GM18499 (cell line): Measurements from ENCODE around the gene TPSD1.
"Not testable (repeated sequence)": the region's sequence is repeated elsewhere in the genome, so short reads cannot be mapped to it uniquely, and the experiment has no call there.

ENCODE experiments used
- ATAC-seq: cut with Tn5 transposase; IDR thresholded peaks from one replicate; pipeline ENCODE4 v1.9.1; 2021; ENCODE audit warnings: moderate number of reproducible peaks; ENCODE audit not compliant: insufficient read depth, unreplicated experiment

The TPSD1 gene

GRCh38 chr16:1255276-1256122 is at the start of gene TPSD1:
TPSD1 (plus strand) TSS chr16:1256069; CDS start chr16:1256281, 212 bp downstream.
- ATAC-seq = not testable (repeated sequence)

DNA sequence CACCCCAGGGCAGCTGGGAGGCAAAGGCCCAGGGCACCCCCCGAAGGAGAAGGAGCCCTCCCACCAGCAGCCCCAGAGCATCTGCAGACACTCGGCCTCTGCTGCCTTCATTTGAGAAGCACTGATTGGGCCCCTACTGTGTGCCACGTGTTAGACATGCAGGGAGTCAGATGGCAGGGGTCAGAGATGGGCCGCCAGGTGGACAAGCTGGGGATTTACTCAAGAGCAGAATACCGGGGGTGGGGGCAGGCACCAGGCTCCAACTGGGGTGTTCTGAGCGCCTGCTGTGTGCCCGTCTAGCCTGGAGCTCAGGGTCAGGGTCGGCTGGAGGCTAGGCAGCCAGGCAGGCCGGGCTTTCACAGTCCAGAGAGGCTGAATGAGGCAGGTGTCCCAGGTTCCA is 49.5 kb upstream of the TPSD1 start:
- no peak for ATAC-seq

- no peak for ATAC-seq
Measured at GRCh38 chr16:1206786-1207185, 49.1 kb upstream of the TPSD1 start.

DNA sequence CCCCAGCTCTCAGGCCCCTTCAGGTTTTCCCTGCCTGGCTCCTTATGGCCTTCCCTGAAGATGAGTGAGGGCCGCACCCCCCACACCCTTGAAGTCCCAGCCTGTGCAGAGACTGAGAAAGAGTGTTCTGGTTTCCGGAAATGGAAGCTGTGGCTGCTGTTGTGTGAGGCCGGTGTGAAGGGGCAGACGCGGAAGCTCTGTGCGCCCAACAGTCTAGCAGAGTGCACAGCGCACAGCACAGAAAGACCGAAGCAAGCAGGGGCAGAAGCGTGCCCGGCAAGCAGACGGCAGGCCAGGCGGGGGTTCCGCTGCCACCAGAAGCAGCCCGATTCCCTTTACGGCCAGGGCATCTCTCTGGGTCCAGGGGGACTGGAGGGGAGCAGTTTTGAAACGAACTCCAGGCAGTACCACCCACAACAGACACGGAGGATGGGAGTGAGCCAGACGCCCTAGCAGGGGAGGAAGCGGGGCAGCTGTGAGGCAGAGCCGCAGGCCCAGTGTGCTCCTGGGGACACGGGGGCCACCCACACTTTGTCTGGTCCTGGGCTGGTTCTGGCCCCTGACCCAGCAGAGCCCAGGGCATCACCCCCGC is 47.5 kb upstream of the TPSD1 start:
- no peak for ATAC-seq

DNA sequence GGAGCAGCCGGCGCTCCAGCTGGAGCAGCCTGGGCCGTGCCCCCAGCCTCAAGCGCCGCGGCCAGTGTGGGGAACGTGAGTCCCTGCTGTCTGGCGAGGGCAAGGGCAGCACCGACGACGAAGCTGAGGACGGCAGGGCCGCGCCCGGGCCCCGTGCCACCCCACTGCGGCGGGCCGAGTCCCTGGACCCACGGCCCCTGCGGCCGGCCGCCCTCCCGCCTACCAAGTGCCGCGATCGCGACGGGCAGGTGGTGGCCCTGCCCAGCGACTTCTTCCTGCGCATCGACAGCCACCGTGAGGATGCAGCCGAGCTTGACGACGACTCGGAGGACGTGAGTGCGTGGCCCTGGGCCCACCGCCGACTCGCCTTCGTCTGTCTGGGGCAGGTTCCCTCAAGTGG is 46.8 kb upstream of the TPSD1 start:
- no peak for ATAC-seq

DNA sequence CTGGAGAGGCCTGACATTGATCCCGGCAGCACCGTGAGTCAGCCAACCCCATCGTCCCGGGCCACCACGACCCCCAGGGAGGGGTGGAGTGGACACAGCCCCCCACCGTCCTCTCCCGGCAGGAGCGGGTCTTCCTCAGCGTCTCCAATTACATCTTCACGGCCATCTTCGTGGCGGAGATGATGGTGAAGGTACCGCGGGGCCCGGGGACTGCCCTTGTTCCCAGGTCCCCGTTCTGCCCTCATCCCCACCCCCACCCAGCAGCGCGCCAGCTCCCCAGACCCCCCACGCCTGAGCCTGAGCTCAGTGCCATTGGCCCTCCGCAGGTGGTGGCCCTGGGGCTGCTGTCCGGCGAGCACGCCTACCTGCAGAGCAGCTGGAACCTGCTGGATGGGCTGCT is 45.4 kb upstream of the TPSD1 start:
- no peak for ATAC-seq

DNA sequence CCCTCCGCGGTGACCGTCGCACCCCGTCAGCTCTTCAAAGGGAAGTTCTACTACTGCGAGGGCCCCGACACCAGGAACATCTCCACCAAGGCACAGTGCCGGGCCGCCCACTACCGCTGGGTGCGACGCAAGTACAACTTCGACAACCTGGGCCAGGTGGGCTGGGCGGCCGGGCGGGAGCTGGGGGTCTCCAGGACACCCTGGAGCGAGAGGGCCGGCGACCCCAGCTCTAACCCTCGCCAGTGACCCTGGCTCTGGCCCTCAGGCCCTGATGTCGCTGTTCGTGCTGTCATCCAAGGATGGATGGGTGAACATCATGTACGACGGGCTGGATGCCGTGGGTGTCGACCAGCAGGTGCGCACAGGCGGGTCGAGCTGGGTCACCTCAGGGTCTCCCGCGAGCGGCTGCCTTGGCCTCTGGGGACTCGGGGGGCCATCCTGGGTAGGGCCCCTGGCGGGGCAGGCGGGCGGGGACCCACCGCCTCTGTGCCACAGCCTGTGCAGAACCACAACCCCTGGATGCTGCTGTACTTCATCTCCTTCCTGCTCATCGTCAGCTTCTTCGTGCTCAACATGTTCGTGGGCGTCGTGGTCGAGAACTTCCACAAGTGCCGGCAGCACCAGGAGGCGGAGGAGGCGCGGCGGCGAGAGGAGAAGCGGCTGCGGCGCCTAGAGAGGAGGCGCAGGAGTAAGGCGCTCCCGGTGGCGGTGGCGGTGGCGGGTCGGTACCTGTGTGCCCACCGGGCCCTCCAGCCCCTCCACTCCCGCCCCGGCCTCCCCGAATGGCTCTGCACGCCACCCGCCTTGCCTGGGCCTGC is 44.2 kb upstream of the TPSD1 start:
- ATAC-seq = no peak

DNA sequence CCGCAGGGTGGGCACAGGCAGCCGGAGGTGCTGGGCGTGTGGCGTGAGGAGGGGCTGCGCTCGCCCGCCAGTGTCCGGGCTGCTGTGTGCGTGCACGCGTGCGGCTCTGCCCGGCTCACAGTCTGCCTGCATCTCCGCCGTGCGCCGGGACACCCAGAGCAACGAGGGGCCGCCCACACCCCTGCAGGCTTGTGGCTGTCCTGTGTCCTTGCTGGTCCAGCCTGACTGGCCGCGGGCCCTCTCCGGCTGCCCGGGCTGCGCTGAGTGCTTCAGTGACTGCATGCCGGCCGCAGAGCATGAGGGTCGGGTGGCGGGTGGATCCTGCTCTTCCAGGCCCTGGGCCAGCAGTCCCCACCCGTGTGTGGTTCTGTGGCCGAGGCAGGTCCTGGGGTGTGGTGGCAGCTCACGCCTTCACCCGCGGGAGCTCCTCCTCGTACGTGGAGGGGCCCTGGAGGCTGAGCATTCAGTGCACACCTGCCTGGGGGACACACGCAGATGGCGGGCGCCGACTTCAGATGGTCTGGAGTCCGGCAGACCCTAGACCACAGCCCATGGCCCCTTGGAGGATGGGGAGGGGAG is 43.2 kb upstream of the TPSD1 start:
- ATAC-seq = no peak

- no peak for ATAC-seq
Measured at GRCh38 chr16:1213231-1213630, 42.6 kb upstream of the TPSD1 start.

DNA sequence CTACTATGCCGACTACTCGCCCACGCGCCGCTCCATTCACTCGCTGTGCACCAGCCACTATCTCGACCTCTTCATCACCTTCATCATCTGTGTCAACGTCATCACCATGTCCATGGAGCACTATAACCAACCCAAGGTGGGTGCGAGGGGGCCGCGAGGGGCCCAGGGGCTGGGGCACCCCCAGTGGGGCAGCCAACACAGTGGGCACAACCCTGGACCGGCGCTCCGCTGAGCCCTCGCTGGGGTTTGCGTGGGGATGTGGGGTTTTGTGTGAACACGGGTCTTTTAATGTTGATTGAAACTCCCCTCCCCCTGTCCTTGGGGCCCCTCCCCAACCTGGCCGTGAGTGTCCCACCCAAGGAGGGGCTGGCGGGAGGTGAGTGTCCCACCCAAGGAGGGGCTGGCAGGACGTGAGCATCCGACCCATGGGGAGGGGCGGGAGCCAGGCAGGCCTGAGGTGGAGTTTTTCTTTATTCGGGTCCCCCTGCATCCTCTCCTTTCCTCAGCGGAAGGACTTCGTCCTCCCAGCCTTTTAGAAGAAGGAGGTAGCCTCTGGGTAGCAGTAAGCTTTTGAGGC is 42.0 kb upstream of the TPSD1 start:
- no peak for ATAC-seq

- no peak for ATAC-seq
Measured at GRCh38 chr16:1214719-1215118, 41.1 kb upstream of the TPSD1 start.

GRCh38 chr16:1215574-1216295 is 40.1 kb upstream of the TPSD1 start:
- no peak for ATAC-seq

- ATAC-seq = no peak
Measured at GRCh38 chr16:1216296-1216619, 39.6 kb upstream of the TPSD1 start.

GRCh38 chr16:1216681-1217400 is 39.0 kb upstream of the TPSD1 start:
- ATAC-seq = no peak

DNA sequence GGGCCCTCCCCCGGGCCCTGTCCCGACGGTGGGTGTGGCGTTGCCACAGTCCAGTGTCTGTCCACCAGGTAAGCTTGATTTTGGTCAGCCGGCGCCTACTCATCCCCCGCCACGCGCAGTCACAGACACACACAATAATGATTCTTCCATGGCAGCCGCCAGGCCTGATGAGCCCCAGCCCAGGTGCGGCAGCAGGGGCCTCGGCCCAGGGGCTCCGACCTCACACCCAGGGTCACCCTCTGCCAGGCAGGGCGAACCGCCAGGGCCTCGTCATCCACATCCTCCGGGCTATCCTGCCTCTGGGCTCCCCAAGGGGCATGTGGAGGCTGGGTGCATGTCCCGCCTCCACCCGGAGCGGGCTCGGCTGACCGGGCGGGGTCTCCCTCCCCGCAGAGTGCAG is 38.3 kb upstream of the TPSD1 start:
- no peak for ATAC-seq

- no peak for ATAC-seq
Measured at GRCh38 chr16:1218061-1218929, 37.6 kb upstream of the TPSD1 start.

DNA sequence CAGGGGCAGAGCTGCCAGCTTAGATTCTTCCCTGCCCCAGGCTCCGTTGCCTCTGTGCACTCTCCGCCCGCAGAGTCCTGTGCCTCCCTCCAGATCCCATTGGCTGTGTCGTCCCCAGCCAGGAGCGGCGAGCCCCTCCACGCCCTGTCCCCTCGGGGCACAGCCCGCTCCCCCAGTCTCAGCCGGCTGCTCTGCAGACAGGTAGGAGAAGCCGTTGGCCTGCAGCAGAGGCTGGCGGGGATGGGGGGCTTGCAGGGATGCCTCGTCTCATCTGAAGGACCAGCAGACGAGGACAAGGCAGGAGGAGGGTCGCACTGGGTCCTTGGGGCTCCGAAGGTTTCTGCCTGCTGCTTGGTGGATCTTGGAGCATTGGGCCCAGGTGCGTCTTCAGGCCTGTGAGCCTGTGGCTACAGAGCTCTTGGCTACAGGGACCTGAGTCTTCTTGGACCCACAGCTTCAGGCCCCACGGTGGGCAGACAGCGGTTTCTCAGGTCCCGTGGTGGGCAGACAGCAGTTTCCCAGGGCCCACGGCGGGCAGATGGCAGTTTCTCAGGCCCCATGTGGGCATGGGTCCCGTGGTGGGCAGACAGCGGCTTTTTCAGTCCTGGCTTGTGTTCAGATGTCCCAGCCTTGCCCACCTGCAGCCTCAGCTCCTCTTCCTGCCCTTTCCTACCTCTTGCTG is 36.8 kb upstream of the TPSD1 start:
- no peak for ATAC-seq
